Measurements from ENCODE around the gene RASGEF1C. TPM values are rescaled to one million over a fixed set of nuclear protein-coding genes. Genes with fewer than 3 reads are reported as not detected.
"Not testable (repeated sequence)": the region's sequence is repeated elsewhere in the genome, so short reads cannot be mapped to it uniquely, and the experiment has no call there.

Gene RASGEF1C
- total RNA-seq, 2 donors from 2014 or later = 0.09 to 3.1 TPM

- no peak for TF ChIP-seq POLR2A (IDR thresholded peaks at IDR 0.05)
- TF ChIP-seq, protein P1, sequence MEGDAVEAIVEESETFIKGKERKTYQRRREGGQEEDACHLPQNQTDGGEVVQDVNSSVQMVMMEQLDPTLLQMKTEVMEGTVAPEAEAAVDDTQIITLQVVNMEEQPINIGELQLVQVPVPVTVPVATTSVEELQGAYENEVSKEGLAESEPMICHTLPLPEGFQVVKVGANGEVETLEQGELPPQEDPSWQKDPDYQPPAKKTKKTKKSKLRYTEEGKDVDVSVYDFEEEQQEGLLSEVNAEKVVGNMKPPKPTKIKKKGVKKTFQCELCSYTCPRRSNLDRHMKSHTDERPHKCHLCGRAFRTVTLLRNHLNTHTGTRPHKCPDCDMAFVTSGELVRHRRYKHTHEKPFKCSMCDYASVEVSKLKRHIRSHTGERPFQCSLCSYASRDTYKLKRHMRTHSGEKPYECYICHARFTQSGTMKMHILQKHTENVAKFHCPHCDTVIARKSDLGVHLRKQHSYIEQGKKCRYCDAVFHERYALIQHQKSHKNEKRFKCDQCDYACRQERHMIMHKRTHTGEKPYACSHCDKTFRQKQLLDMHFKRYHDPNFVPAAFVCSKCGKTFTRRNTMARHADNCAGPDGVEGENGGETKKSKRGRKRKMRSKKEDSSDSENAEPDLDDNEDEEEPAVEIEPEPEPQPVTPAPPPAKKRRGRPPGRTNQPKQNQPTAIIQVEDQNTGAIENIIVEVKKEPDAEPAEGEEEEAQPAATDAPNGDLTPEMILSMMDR (IDR thresholded peaks at IDR 0.05) = no peak
- no peak for TF ChIP-seq POLR2AphosphoS5 (IDR thresholded peaks at IDR 0.05)
- WGBS = 4% methylated on average over 4 of the region's 4 CpGs
- no peaks in the 10 kb centered on the region for H3K27me3 ChIP-seq (replicated peaks; ENCODE audit: insufficient read depth)
- H3K9me3 ChIP-seq = no peaks in the 10 kb centered on the region
- no peaks in the 10 kb centered on the region for H3K36me3 ChIP-seq
- no peak for DNase-seq (ENCODE audit: low spot score)
- no peak overlapping the region for H3K27ac ChIP-seq
- intact Hi-C loops (cut with DNase I) = no loop called here
- H3K4me3 ChIP-seq = no peak overlapping the region
- no peaks in the 10 kb centered on the region for H3K4me1 ChIP-seq (replicated peaks)
These were observed 4.2 kb upstream of the RASGEF1C start for GRCh38 chr5:180213256-180213600.

DNA sequence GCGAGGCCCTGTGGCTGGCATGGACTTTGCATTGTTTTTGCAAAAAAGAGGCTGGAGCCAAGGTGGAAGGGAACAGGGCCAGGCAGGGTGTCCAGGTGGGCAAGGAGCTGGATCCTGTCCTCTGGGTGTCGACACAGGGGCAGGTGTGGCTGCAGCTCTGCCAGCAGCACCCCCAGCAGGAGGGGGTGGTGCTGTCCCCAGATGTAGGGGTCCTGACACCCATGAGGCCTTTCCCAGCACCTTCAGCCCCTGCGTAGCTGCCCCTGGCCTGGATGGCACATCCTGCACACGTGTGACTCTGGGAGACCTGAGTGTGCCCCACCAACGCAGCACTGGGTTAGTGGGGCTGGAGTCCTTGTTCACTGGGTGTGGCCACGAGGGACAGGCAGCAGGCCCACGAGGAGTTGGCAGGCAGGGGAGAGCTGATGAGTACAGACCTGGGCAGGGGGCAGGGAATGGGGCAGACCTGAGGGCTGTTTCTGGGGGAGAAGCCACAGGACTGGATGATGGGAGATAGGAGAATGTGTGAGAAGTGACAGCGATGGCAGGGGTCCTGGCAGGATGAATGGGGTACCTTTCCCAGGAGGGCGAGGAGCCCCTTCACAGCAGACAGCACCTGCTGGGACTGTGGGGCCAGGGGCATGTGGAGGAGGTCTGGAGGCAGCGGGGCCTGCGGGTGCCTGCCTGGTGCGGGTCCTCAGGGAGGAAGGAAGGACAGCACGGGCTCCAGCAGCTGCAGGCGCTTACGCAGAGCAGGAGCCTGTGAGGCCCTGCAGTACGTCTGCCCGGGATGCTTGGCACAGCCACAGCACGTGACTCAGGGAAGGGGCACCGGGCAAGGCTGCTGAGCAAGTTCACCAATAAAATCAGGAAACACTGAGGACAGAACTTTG, 3.6 kb upstream of the RASGEF1C start:
- intact Hi-C loops (cut with DNase I) = no loop called here
- TF ChIP-seq, protein P1 (IDR thresholded peaks at IDR 0.05) = no peak
- TF ChIP-seq POLR2A (IDR thresholded peaks at IDR 0.05) (no peak), POLR2AphosphoS5 (IDR thresholded peaks at IDR 0.05) (peak; percentile 35)
- 25% methylated on average over 18 of the region's 19 CpGs for WGBS
- Histone ChIP-seq H3K9me3 (no peaks in the 10 kb centered on the region), H3K27me3 (replicated peaks; ENCODE audit: insufficient read depth) (no peaks in the 10 kb centered on the region), H3K36me3 (no peaks in the 10 kb centered on the region), H3K4me1 (replicated peaks) (no peaks in the 10 kb centered on the region), H3K27ac (no peak overlapping the region), H3K4me3 (no peak overlapping the region)
- DNase-seq (ENCODE audit: low spot score) = peak; percentile 35

GRCh38 chr5:180211761-180212035, 2.7 kb upstream of the RASGEF1C start:
- TF ChIP-seq, protein P1 (IDR thresholded peaks at IDR 0.05) = no peak
- TF ChIP-seq POLR2AphosphoS5 (IDR thresholded peaks at IDR 0.05) = no peak
- no peak for TF ChIP-seq POLR2A (IDR thresholded peaks at IDR 0.05)
- intact Hi-C loops (cut with DNase I) = no loop called here
- no peak for DNase-seq (ENCODE audit: low spot score)
- Histone ChIP-seq H3K27me3 (replicated peaks; ENCODE audit: insufficient read depth) (no peaks in the 10 kb centered on the region), H3K27ac (no peak overlapping the region), H3K36me3 (no peaks in the 10 kb centered on the region), H3K9me3 (no peaks in the 10 kb centered on the region), H3K4me1 (replicated peaks) (no peaks in the 10 kb centered on the region), H3K4me3 (no peak overlapping the region)
- 90% methylated on average over 4 of the region's 4 CpGs for WGBS

DNA sequence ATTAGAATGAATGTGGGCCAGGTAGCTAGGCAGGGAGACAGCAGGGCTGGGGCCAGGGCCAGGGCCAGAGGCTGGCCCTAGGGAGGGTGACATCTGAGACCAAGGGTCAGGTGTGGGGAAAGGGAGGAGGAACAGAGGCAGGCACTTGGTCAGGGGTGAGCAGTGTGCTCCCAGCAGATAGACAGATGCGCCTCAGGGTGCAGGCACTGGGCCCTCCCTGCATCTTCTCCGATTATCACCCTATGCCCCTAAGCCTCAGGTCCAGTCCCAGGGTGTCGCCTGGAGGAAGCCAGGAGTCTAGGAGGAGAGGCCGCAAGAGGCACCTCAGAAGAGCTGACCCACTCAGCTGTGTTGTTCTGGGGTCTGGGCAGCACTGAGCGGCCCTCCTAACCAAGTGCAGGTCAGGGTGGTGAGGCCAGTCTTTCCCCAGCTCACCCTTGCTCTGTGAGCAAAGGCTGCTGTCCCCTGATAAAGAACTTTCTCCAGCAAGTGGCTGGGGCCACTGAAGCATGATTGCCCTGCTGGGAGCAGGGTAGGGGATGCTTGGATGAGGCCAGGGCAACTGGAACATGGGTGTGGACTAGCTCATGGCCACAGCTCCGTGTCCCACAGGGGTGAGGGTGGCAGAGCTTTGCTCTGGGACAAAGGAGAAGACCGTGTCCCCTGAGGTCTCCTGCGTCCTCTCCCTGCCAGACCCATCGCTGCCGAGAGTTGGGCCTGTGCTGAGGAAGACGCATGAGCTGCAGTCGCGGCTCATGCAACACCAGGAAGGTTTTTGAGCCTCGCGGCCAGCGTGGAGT, 2.1 kb upstream of the RASGEF1C start:
- intact Hi-C loops (cut with DNase I) = no loop called here
- TF ChIP-seq POLR2A (IDR thresholded peaks at IDR 0.05) (no peak), POLR2AphosphoS5 (IDR thresholded peaks at IDR 0.05) (no peak)
- TF ChIP-seq, protein P1 (IDR thresholded peaks at IDR 0.05) = no peak
- Histone ChIP-seq H3K27me3 (replicated peaks; ENCODE audit: insufficient read depth) (no peaks in the 10 kb centered on the region), H3K4me1 (replicated peaks) (no peaks in the 10 kb centered on the region), H3K9me3 (no peaks in the 10 kb centered on the region), H3K36me3 (no peaks in the 10 kb centered on the region), H3K4me3 (no peak overlapping the region), H3K27ac (no peak overlapping the region)
- 95% methylated on average over 16 of the region's 16 CpGs for WGBS
- DNase-seq (ENCODE audit: low spot score) = no peak

- H3K27me3 ChIP-seq (replicated peaks; ENCODE audit: insufficient read depth); DNase-seq (ENCODE audit: low spot score); intact Hi-C loops (cut with DNase I); H3K36me3 ChIP-seq; H3K4me1 ChIP-seq (replicated peaks); H3K4me3 ChIP-seq; H3K27ac ChIP-seq; H3K9me3 ChIP-seq: not testable (repeated sequence)
- WGBS = 94% methylated on average over 12 of the region's 12 CpGs
These were observed 1.1 kb upstream of the RASGEF1C start for GRCh38 chr5:180210077-180210476.

All from prostate gland (tissue), 2 donors.